HG03354 (cell line): ENCODE results near the gene NBL1.
"Not testable (repeated sequence)": the region's sequence is repeated elsewhere in the genome, so short reads cannot be mapped to it uniquely, and the experiment has no call there.

Source experiments
- ATAC-seq: cut with Tn5 transposase; IDR thresholded peaks from one replicate; pipeline ENCODE4 v1.9.1; 2021; ENCODE audit warnings: mild to moderate bottlenecking; ENCODE audit not compliant: unreplicated experiment, poor library complexity, severe bottlenecking

The NBL1 gene

DNA sequence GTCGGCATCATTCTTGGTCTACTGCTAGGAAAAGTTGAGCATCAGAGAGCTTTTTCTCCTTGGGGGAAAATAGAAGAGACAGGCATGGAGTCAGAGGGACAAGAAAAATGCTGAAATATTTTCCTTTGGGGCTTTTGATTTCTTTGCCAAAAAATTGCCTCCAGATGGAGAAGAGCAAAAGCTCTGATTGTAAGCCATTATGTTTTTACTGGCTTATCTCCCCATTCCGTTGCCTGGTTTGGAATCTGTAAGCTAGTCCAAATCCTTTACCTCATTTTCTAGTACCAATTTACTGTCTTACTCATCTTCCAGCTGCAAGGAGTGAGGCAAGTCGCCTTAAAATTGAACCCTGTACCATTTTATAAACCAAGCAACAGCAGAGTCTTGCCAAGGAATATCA is 23.3 kb upstream of the NBL1 start:
- ATAC-seq = no peak

DNA sequence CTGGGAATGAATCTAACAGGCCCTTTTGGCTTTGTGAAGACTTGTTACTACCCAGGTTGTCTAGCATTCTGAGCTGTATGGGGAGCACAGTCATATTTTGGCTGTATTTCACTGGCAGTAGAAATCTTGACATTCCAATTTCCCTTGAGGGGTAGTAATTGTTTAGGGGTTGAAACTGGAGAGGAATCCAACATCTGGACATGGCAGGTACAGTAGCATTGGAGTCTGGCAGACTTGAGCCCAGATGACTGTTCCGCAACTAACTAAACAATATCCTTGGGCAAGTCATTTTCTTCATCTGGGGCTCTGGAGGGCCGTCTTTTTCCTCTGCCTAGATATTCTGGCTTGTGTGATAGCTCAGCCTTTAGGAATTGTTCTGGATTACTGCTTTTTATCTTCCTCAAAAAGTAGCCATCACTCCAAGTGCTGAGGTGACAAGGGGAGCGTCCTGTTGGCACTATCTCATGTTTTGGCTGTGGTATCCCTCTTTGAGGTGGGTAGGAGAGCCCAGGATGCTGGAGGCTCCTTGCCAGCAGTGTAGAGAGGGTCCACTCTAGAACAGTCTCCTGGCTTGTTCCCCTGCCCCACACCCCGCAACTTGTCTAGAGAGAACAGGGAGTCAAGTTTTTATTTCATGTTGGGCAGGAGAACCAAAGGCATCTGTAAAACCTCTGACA is 22.7 kb upstream of the NBL1 start:
- no peak for ATAC-seq

DNA sequence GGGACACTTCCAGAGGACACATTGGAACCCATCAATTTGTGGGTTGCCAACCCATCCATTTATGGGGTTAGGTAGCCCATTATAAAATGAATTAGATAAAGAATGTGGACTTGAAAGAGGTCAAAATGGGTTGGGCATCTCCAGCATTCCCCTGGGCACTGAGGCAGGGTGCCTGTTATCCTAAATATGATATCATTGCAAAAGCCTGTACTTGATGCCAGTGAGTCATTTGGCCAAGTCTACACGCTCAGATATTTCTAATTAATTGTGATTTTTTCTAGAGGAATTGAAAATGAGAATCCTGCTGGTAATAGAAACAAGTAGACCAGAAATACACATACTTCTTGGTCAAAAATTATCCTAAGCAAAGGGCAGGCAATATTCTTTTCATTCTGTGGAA is 21.9 kb upstream of the NBL1 start:
- ATAC-seq = no peak

DNA sequence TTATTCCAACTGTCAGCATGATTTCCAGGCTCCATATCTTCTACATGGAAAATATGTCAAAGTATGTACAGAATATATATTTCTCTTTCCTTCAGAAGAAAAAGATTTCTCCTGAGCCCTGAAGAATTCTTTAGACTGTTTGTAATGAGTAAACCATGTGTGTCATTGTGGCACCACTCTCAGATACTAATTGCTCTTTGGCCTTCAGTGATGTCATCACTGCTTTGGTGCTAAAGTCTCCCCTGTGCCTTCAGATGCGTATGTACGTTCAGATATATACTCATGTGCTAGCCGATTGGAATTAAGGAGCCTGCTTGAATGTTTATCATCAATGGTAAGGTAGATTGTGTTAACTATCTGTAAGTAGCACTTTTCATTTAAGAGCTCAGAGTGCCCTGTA is 20.6 kb upstream of the NBL1 start:
- ATAC-seq = no peak

DNA sequence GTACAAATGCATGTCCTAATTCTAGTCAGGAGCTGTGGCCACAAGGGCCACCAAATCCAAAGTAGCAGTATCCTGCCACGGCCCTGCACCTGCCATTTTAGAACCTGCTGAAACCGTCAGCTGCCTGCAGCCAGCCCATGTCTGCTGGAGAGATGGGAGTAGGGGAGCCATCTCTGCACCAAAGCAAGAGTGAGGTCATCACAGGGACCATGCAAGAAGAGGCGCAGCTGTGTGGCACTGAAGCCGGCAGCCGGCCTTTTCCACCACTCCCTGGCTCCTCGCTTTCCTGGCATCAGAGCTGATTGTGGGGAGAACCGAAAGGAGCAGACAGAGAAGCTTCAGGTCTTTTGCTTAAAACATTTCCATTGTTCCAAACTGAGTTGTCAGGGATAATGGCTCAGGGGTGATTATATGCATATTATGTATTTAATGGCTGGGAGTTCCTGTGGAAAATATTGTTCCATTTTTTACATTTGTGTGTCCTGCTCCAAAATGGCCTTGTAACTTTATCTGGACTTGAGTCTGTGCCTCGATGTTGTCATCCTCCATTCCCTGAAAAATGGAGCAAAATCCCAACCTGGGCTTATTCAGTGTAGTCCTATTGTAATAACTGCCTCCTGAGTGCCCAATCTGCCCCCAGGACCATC is 18.7 kb upstream of the NBL1 start:
- no peak for ATAC-seq

DNA sequence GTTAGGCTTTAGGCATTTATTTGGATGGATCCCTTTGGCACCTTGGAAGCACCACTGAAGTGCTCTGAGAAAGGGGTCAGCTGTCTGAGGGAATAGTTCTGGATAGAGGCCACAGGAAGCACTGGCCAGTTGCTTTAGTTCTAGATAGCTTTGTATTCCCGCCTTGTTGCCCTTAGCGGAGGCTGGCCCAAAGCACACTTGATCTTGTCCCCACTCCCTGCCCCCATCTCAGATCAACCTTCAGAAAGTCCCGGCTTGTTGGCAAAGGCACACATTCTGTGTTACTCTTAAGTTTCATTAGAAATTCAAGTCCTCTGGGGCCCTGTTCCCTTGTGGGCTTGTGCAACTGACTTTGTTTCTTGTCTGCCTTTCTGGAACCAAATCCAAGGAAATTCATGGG is 15.2 kb upstream of the NBL1 start:
- no peak for ATAC-seq

DNA sequence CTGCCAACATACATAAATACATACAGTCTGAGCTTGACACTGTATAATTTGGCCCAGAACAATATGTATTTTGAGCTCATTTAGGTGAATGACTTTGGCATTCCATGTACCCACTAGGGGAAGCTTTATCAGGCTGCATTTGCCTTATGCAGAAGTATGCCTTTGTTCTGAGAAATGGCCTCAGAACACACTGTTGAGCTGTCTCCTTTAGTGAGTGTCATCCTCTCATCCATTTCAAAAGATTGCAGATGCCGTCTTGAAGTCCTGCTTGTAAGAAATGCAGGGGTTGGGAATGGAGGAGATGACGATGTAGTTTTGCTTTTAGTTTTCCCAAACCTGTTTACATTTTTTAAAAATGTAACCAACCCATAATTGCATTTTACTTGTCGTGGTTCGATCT is 14.8 kb upstream of the NBL1 start:
- no peak for ATAC-seq

DNA sequence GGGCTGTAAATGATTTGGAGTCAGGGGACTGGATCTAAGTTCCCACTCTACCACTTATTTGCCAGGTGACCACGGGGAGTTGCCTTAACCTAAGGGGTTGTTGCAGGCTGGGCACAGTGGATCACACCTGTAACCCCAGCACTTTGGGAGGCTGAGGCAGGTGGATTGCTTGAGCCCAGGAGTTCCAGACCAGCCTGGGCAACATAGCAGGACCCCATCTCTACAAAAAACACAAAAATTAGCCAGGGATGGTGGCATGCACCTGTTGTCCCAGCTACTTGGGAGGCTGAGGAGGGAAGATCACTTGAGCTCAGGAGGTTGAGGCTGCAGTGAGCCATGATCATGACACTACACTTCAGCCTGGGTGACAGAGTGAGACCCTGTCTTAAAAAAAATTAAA is 13.9 kb upstream of the NBL1 start:
- not testable (repeated sequence) for ATAC-seq

DNA sequence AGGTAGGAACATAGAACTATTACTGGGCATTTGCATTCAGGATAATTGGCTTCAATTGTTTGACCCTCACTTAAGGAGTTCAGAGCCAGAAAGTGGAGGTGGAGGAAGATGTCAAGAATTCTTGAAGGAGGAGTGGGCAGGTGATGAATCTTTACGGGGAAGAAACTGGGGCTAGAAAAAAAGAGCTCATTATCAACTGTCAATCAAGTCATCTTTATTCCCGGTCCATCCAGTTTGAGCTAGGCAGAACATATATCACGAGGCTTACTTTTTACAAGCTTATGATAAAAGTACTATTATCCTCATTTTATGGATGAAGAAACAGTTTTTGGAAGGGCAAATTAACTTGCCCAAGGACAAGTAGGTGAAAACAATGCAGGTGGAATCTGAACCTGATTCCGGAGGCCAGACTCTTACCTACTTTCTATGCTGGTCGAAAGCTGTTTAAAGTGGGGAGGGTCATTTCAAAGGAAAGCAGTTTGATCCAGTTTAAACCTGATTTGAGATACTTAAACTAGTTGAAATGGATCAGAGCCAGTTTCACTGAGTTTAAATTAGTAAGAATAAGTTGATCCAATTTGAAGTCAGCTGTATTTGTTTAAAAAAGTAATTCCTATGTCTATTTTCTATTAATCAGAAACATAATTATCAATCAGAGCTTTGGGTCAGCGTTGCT is 13.3 kb upstream of the NBL1 start:
- no peak for ATAC-seq

DNA sequence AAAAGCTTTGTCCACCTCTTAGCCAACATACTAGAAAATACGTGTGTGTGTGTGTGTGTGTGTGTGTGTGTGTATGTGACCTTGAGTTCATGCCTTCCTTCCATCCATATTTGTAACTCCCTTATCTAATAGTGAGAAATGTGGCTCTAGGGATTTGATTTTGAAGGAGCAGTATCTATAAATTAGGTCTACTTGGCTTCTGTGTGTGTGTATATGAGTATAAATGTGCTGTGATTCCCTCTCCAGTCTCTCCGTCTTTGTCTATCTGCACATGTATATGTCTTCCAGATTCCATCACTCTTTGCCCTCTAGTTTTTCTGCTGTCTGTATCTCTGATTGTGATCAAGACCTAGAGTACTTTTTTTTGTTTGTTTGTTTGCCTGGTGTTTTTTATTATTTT is 11.9 kb upstream of the NBL1 start:
- ATAC-seq = no peak

DNA sequence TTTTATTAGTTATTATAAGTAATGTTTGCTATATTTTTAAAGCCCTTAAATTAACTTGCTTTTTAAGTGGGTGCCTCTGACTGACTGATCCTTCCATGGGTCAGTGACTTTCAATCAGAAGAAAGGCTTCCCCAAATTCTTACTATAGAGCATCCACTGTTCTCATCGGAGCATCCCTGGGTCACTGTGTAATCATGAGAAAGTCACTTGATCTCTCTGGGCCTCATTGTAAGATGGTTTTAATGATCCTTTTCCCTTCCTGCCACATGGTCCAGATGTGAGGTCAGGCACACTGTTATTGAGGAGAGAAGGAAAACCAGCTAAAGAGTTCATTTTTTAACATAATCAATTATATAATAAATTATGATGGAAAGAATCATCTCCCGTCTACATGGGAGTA is 11.0 kb upstream of the NBL1 start:
- no peak for ATAC-seq

DNA sequence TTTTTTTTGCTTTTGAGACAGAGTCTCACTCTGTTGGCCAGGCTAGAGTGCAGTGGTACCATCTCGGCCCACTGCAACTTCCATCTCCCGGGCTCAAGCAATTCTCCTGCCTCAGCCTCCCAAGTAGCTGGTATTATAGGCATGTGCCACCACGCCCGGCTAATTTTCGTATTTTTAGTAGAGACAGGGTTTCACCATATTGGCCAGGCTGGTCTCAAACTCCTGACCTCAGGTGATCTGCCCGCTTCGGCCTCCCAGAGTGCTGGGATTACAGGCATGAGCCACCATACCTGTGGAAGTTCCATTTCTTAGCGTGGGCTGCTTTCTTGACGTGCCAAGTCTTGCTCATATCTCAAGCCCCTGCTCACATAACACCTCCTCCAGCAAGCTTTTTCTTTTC is 9.0 kb upstream of the NBL1 start:
- not testable (repeated sequence) for ATAC-seq

DNA sequence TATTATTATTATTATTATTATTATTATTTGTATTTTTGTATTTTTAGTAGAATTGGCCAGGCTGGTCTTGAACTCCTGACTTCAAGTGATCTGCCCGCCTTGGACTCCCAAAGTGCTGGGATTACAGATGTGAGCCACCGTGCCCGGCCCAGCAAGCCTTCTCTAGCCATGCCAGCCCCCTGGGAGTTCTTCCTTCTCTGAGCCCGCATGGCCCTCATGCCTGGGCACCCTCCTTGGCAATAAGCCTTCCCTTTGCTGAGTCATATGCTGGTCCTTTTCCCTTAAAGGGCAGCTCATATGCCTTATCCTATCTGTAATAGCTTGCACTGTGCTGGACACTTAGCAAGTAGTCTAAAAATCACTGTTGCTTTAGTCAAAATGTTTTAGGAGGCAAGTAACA is 8.5 kb upstream of the NBL1 start:
- no peak for ATAC-seq

DNA sequence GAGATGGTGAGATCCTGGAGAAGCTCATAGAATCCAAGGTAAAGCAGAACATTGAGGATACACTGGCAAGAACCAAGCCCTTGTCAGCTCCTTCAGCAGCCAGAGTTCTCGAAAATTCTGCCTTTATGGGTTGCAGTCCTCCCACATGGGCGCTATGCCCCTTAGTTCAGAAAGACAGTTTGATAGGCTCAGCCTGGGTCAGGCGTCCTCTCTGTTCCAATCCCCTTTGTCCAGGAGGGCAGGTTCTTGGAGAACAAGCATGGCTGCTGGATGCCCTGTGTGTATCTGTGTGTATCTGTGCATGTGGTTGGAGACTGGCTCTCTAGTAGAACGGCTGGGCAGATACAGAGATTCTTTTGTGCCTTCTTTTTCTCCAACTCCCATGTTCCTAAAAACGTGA is 8.0 kb upstream of the NBL1 start:
- ATAC-seq = no peak

DNA sequence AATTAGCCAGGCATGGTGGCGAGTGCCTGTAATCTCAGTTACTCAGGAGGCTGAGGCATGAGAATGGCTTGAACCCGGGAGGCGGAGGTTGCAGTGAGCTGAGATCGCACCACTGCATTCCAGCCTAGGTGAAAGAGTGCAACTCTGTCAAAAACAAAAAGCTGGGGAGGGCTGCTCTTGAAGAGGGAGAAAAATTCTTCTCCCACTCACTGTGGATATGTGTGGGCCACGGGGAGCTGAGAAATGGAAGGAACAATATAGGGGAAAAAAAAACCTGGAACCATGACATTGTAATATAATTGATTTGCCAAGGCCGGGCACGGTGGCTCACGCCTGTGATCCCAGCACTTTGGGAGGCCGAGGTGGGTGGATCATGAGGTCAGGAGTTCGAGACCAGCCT is 7.4 kb upstream of the NBL1 start:
- ATAC-seq = not testable (repeated sequence)

DNA sequence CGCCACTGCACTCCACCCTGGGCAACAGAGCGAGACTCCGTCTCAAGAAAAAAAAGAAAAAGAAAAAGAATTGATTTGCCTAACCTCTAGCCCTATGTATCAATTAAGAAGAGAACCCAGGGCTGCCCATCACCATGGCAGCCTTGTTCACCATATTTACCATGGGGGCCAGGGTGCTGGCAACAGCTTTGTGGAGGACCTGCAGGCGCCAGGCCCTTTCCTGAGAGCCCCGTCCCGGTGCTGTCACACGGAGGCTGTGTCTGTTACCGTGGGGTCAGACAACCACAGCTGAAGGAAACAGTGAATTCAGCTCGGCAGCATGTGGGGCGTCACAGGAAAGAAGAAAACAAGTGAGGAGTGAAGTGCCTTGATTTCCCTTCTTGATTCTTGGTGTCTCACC is 6.5 kb upstream of the NBL1 start:
- no peak for ATAC-seq

DNA sequence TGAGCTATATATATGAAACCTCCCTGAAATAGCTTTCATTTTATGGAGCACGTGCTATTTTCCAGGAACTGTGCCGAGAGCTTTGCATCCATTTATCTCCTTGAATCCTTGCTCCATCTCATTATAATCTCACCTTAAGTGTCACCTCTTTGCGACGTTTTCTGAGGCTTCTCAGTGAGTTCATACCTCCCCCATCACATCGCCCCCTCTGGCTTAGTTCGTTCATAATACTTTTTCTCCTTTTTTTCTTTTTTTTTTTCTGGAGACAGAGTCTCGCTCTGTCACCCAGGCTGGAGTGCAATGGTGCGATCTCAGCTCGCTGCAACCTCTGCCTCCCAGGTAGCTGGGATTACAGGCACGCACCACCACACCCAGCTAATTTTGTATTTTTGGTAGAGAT is 4.9 kb upstream of the NBL1 start:
- not testable (repeated sequence) for ATAC-seq

DNA sequence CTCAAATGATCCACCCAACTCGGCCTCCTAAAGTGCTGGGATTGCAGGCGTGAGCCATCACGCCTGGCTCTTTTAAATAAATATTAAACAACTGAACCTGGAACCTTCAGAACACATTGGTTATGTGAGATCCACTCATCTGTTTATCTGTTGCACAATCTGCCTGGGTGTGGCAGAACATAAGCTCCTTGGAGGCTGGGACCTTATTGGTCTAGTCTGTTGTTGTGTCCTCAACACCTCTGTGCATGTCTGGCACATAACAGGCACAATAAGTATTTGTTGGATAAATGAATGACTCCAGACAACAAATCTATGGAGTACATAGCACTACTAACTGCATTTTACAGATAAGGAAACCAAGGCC is 4.1 kb upstream of the NBL1 start:
- ATAC-seq = no peak

DNA sequence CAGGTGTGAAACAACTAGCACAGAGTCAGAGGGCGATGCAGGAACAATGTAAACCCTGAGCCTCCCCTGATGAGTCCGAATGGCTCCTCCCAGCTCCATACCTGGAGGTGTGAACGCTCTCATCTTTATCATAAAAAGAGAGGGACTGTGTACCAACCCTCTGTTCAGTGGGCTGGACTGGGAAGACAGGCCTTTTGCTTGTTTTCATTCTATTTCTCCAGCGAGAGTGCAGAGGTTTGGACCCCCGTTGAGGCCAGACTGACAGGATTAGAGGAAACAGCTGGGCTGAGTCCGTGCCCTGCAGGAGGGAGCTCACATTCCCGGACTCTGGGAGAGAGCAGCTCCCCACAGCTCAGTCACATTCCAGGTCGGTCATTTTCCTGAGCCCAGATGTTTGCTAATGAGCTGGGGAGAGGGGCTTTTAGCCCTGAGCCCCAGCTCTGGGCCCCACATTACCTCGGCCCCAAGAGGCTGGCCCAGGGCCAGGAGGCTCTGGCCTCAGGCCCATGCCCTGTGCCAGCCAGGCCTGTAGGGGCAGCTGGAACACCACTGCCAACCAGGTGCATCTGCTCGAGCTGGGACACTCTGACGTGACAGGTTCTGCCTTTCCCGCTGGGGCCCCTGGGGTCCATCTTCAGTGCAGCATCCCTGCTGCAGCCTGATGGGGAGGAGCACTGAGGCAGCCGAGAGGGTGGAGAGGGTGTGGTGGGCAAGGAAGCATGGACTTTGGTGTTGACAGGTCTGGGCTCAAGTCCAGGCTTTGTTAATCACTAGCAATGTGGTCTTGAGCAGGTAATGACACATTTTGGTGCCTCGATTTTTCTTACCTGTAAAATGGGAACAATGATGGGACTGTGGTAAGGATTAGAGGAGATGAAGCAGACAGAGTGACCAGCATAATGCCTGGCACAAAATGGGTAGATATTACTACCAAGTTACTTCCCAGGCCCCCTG is 3.5 kb upstream of the NBL1 start:
- no peak for ATAC-seq

DNA sequence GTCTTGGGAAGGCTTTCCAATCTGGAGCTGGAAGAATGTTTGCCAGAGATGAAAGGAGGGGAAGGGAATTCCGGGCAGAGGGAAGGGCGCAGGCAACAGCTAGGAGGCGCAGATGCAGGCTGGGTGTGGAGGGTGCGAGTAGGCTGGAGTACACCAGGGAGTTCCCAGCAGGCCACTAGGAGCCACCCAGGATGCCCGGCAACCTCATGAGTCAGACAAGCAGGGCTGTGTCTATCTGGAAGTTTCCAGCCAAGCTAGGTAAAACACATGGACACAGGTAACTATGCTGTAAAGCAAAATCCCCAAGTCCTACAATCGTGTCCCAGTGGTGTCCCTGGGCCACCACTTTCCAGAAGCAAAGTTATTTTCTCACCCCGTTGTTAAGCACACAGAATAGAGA is 990 bp upstream of the NBL1 start:
- ATAC-seq = no peak

DNA sequence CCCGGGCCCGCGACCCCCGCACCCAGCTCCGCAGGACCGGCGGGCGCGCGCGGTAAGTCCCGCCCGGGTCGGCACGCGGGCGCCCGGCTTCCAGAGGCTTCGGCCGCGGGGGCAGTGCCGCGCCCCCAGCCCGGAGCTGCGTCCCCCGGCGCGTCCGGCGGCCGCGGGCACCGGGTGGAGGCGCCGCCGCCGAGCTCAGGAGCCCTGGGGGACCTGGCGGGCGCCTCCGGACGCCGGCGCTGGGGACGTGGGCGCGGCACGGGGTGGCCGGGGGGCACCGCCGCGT is 227 bp downstream of the NBL1 start:
- peak; percentile 22 for ATAC-seq
